Hematopoietic multipotent progenitor cell treated with erythropoietin and hydrocortisone succinate and interleukin-3 and kit ligand, for 8 days (in vitro differentiated cells): ENCODE results near the gene RAD23A.
"Not testable (repeated sequence)": the region's sequence is repeated elsewhere in the genome, so short reads cannot be mapped to it uniquely, and the experiment has no call there.

Experiments used
- DNase-seq: peaks from one replicate; pipeline ENCODE4 v3.0.0-alpha.2; 2015

RAD23A gene

DNA sequence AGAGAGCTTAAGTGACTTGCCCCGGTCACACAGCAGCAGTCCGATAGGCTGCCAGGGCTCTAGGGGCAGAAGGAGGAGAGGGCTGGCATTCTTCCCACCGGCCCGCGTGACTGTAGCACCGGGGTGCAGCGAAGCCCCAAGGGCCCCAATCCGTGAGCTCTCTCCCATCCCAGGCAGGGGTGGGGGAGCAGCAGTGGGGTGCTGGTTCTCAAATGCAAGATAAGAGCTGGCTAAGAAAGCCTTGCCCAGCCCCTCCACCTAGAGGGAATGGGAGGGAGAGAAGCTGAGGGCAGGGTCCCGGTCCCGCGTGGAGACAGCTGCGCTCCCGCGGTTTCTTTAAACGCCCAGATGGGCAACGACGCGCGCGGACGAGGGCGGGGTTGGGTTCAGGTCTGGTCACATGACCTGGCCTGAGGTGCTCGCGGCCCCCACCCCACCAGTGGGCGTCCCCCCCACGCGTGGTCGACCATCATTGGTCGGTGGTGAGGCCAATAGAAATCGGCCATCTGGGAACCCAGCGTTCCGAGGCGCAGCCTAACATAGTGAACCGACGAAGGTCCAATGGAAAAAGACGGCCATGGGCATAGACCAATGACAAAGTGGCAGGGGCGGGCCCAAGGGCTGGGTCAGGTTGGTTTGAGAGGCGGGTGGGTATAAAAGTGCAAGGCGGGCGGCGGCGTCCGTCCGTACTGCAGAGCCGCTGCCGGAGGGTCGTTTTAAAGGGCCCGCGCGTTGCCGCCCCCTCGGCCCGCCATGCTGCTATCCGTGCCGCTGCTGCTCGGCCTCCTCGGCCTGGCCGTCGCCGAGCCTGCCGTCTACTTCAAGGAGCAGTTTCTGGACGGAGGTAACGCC lies 7.5 kb upstream of the RAD23A start, which contains the start of gene CALR:
TSS of gene CALR (plus strand) at position 683 of the 852 bp plus-strand sequence. CDS start at position 754, 71 bp downstream.
- peak; percentile 100 for DNase-seq

DNA sequence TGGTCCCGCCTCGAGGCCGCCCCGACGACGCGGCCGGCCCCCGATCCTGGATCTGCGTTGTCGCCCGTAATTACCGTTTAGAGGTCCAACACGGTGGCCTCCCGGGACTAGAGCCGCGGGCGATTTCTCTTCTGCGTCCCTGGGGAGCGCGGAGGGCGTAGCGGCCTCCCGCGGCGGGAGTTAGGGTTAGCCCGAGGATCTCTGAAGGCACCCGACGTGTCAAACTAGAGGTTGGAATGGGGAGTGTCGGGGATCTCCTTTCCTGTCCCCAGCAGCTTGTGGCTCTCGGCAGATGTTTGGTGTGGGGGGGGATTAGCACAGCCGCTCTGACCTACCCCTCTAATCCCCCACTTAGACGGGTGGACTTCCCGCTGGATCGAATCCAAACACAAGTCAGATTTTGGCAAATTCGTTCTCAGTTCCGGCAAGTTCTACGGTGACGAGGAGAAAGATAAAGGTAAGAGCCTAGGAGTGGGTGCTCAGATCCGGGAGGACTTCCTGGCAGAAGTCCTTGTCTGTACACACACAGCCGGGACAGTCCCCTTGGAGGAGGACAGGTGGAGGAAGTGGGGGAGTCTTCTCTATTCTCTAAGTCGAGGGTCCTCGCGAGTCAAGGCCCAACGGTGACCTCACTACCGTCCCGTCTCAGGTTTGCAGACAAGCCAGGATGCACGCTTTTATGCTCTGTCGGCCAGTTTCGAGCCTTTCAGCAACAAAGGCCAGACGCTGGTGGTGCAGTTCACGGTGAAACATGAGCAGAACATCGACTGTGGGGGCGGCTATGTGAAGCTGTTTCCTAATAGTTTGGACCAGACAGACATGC lies 6.7 kb upstream of the RAD23A start:
- DNase-seq = peak; percentile 60

- peak; percentile 16 for DNase-seq
These were observed 5.7 kb upstream of the RAD23A start for GRCh38 chr19:12939975-12940423.

GRCh38 chr19:12940897-12941296 lies 4.8 kb upstream of the RAD23A start:
- no peak for DNase-seq

DNA sequence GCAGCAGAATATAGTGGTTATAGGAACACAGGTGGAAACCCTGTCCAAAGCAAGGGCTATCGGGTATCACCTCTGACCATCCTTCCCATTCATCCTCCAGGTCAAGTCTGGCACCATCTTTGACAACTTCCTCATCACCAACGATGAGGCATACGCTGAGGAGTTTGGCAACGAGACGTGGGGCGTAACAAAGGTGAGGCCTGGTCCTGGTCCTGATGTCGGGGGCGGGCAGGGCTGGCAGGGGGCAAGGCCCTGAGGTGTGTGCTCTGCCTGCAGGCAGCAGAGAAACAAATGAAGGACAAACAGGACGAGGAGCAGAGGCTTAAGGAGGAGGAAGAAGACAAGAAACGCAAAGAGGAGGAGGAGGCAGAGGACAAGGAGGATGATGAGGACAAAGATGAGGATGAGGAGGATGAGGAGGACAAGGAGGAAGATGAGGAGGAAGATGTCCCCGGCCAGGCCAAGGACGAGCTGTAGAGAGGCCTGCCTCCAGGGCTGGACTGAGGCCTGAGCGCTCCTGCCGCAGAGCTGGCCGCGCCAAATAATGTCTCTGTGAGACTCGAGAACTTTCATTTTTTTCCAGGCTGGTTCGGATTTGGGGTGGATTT lies 2.1 kb upstream of the RAD23A start:
- DNase-seq = no peak

DNA sequence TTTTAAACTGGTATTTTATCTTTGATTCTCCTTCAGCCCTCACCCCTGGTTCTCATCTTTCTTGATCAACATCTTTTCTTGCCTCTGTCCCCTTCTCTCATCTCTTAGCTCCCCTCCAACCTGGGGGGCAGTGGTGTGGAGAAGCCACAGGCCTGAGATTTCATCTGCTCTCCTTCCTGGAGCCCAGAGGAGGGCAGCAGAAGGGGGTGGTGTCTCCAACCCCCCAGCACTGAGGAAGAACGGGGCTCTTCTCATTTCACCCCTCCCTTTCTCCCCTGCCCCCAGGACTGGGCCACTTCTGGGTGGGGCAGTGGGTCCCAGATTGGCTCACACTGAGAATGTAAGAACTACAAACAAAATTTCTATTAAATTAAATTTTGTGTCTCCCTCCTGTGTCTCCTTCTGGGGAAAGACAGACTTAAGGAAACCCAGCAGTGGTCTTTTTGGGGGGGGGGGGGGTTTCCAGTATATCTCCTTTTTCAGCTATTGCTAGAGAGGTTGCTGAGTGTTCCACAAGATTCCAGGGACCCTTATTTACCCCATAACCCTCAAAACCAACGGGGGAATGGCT lies 1.5 kb upstream of the RAD23A start:
- no peak for DNase-seq

- DNase-seq = peak; percentile 77
These were observed 545 bp downstream of the RAD23A start for GRCh38 chr19:12946092-12946721.

DNA sequence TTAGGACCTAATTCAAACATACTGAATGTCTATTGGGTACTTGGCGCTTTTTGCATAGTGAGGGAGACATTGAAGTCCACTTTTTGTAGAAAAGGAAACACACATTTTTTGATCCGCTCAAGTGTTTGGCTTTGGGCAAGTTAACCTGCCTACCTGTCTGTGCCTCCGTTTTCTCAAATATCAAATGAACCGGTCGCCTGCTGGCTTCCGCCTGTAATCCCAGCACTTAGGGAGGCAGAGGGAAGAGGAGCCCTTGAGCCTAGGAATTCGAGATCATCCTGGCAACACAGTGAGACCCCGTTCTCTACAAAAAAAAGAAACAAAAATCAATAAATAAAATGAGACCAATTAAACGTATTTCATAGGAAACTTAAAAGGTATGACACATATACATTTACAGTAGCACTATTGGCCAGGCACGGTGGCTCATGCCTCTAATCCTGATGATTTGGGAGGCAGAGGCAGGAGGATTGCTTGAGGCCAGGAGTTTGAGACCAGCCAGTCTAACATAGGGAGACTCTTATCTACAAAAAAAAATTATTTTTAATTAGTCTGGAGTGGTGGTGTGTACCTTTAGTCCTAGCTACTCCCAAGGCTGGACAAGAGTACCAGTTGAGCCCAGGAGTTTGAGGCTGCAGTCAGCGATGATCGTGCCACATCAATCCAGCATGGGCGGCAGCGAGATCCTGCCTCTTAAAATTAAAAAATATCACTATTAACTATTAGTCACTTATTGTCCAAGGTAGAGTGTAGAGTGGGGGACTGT lies 1.3 kb downstream of the RAD23A start:
- DNase-seq = peak; percentile 44

DNA sequence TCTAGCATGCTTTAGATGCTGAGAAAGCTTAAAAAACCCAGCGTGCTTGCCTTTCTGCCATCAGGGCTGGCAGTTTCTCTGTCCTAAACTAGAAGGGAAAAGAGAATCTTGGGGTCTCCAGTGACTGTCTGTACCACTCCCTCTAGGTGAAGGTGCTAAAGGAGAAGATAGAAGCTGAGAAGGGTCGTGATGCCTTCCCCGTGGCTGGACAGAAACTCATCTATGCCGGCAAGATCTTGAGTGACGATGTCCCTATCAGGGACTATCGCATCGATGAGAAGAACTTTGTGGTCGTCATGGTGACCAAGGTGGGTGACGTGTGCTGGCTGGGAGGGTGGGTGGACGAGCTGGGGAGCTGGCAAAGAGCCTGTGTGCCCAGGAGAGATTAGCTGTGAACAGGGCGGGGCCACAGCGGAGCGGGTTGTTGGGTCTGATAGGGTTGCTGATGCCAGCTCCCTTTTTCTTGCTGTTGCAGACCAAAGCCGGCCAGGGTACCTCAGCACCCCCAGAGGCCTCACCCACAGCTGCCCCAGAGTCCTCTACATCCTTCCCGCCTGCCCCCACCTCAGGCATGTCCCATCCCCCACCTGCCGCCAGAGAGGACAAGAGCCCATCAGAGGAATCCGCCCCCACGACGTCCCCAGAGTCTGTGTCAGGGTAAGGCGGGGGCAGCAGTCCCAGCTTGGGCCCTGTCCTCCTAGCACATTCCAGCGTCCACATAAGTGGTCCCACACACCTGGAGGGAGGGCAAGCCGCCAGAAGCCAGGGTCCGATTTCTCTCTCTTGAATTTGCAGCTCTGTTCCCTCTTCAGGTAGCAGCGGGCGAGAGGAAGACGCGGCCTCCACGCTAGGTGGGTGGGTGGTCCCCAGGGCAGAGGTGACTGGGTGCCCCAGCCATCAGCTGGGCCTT lies 2.3 kb downstream of the RAD23A start:
- DNase-seq = peak; percentile 99

GRCh38 chr19:12948612-12949362 lies 3.1 kb downstream of the RAD23A start:
- DNase-seq = no peak

GRCh38 chr19:12949363-12950283 lies 4.0 kb downstream of the RAD23A start:
- DNase-seq = no peak

- not testable (repeated sequence) for DNase-seq
These were observed 6.4 kb downstream of the RAD23A start for GRCh38 chr19:12952050-12952449.

DNA sequence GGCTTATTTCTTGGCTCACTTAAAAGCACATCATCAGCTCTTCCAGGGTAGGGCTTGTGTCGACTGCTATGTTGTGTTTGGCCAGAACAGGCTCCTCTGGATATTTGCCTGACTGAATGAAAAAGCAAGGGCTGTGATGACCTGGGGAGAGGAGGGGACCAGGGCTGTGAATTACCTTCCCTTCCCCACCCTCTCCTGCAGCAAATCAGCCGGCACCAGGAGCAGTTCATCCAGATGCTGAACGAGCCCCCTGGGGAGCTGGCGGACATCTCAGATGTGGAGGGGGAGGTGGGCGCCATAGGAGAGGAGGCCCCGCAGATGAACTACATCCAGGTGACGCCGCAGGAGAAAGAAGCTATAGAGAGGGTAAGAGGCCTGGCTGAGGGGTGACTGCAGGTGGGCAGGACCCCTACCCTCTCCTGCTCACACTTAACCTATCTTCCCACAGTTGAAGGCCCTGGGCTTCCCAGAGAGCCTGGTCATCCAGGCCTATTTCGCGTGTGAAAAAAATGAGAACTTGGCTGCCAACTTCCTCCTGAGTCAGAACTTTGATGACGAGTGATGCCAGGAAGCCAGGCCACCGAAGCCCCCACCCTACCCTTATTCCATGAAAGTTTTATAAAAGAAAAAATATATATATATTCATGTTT lies 7.0 kb downstream of the RAD23A start:
- no peak for DNase-seq

GRCh38 chr19:12953138-12953798 lies 7.6 kb downstream of the RAD23A start:
- DNase-seq = peak; percentile 33

DNA sequence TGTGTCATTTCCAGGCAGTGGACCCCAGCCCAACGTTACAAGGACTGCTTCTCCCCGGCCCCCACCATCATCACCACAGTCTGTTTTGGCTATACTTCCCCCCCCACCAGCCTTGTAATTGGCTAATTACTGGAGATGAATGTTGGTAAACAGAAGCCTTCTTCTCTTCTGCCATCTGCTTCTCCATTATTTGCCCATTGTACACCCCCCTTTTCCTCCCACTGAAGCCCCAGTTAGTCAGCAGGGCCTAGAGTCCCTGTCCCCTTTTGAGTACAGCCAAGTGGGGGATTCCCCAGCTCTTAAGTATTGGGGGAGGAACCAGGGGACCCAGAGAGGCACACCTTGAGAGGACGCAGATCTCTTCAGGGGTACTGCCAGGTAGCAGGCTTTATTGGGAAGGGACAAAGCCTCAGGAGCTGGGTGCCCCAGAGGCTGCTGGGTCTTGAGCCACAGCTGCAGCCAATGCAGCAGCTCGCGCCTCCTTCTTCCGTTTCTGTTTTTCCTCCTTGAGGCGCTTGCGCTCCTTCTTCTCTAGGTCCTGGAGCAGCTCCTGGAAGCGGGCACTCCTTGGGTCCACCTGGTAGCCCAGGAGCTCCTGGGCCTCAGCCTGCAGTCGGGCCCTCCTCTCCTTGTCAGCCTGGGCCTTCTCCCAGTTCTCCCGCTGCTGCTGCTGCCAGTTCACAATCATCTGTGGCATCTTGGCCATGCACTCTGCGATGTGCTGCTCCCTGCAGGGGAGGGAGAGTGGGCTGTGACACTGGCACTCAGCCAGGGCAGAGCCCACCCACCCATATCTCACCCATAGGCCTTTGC lies 8.3 kb downstream of the RAD23A start:
- DNase-seq = no peak

- no peak for DNase-seq
These were observed 8.9 kb downstream of the RAD23A start for GRCh38 chr19:12954612-12954962.

GRCh38 chr19:12955575-12955974 lies 9.9 kb downstream of the RAD23A start:
- DNase-seq = not testable (repeated sequence)
